DMS 273 (cell line): ENCODE measurements around the gene GSK3A.

Experiments used
- DNase-seq: peaks from one replicate; lab custom pipeline; 2025; ENCODE audit not compliant: unreplicated experiment; lab: John Stamatoyannopoulos, UW

Gene GSK3A

GRCh38 chr19:42242512-42243409, at the start of gene GSK3A:
Gene GSK3A, minus strand, starts transcription at chr19:42242602. Its CDS starts 137 bp downstream, at chr19:42242465.
- DNase-seq: peak; percentile 100

GRCh38 chr19:42291435-42291810, 49.0 kb upstream of the GSK3A start:
- DNase-seq: peak; percentile 36

- peak; percentile 80 for DNase-seq
Measured at GRCh38 chr19:42290523-42291434, 48.4 kb upstream of the GSK3A start.

- DNase-seq: no peak
Measured at GRCh38 chr19:42290136-42290522, 47.7 kb upstream of the GSK3A start.

- no peak for DNase-seq
Measured at GRCh38 chr19:42289556-42290041, 47.2 kb upstream of the GSK3A start.

- DNase-seq: no peak
Measured at GRCh38 chr19:42288881-42289555, 46.6 kb upstream of the GSK3A start.

GRCh38 chr19:42288387-42288786, 46.0 kb upstream of the GSK3A start:
- DNase-seq: no peak

- no peak for DNase-seq
Measured at GRCh38 chr19:42287827-42288107, 45.4 kb upstream of the GSK3A start.

GRCh38 chr19:42287017-42287826, 44.8 kb upstream of the GSK3A start:
- DNase-seq: no peak

- no peak for DNase-seq
Measured at GRCh38 chr19:42286349-42287016, 44.1 kb upstream of the GSK3A start.

- DNase-seq: no peak
Measured at GRCh38 chr19:42285988-42286348, 43.6 kb upstream of the GSK3A start.

- DNase-seq: peak; percentile 35
Measured at GRCh38 chr19:42285541-42285941, 43.1 kb upstream of the GSK3A start.

- DNase-seq: peak; percentile 53
Measured at GRCh38 chr19:42284591-42285341, 42.4 kb upstream of the GSK3A start.

GRCh38 chr19:42284066-42284501, 41.7 kb upstream of the GSK3A start:
- peak; percentile 92 for DNase-seq

- peak; percentile 98 for DNase-seq
Measured at GRCh38 chr19:42283188-42284065, 41.0 kb upstream of the GSK3A start.

GRCh38 chr19:42282819-42283187, 40.4 kb upstream of the GSK3A start:
- DNase-seq: no peak

- peak; percentile 76 for DNase-seq
Measured at GRCh38 chr19:42281827-42282762, 39.7 kb upstream of the GSK3A start.
